Activated naive CD4-positive, alpha-beta T cell treated with anti-CD3 and anti-CD28 coated beads, Interleukin-2, amount 50 U/mL, for 24 hours (primary cell): ENCODE data around the gene REEP3.
"Not testable (repeated sequence)": the region's sequence is repeated elsewhere in the genome, so short reads cannot be mapped to it uniquely, and the experiment has no call there.

Experiments used
- H3K27ac Mint-ChIP-seq: one replicate; pipeline ENCODE4 v1.8.0; 2021; ENCODE audit warnings: mild to moderate bottlenecking, mixed read lengths
- H3K27me3 Mint-ChIP-seq: one replicate; pipeline ENCODE4 v1.8.0; 2021; ENCODE audit warnings: mixed read lengths
- H3K36me3 Mint-ChIP-seq: one replicate; pipeline ENCODE4 v1.8.0; 2021; ENCODE audit warnings: mixed read lengths
- H3K4me1 Mint-ChIP-seq: one replicate; pipeline ENCODE4 v1.8.0; 2021; ENCODE audit warnings: mixed read lengths
- H3K4me3 Mint-ChIP-seq: one replicate; pipeline ENCODE4 v1.8.0; 2021; ENCODE audit warnings: mild to moderate bottlenecking, mixed read lengths
- H3K9me3 Mint-ChIP-seq: one replicate; pipeline ENCODE4 v1.8.0; 2021; ENCODE audit warnings: mixed read lengths

The REEP3 gene

DNA sequence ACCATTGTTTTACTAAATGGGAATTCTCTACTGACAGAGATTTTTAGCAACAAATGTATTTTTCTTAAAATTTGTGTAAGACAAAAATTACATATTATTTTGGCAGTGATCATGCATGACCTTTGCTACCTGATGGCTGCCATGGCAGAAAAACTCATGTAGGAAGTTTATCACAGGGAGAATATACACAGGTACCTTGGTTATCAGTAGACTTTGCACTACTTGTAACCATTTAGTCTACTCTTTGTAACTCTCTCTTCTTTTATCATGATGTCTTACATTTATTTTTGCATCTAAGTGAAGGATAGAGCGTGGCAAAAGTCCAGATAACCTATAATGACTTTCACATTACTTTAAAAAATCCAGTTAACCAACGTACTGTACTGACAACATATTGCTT is 34.1 kb downstream of the REEP3 start:
- H3K27ac Mint-ChIP-seq, result no peak overlapping the region
- peaks cover 26% of the 10 kb centered on the region for H3K4me1 Mint-ChIP-seq
- H3K9me3 Mint-ChIP-seq, result no peaks in the 10 kb centered on the region
- H3K27me3 Mint-ChIP-seq, result no peaks in the 10 kb centered on the region
- H3K36me3 Mint-ChIP-seq, result no peaks in the 10 kb centered on the region
- no peak overlapping the region for H3K4me3 Mint-ChIP-seq

DNA sequence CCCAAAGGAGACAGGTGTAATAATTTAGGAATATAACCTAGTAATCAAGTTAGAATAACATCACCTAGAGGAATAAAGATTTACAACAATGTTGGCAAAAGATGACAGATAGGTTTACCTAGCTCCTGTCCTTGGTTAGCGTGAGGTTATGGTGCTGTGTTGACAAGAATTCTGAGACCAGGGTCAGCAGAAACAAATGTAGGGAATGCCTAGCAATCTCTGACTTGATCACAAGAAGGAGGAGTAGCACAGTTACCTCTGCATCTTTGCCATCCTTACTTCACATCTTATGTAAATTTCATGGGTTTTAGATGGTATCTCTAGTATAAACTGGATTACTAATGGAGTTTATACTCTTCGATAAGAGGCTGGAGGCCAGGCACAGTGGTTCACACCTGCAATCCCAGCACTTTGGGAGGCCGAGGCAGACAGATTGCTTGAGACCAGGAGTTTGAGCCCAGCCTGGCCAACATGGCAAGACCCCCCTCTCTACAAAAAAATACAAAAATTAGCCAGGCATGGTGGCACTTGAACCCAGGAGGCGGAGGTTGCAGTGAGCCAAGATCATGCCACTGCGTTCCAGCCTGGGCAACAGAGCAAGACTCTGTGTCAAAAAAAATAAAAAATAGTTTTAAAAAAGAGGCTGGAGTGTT is 37.1 kb downstream of the REEP3 start:
- no peaks in the 10 kb centered on the region for H3K9me3 Mint-ChIP-seq
- H3K36me3 Mint-ChIP-seq, result no peaks in the 10 kb centered on the region
- H3K27me3 Mint-ChIP-seq, result no peaks in the 10 kb centered on the region
- no peak overlapping the region for H3K4me3 Mint-ChIP-seq
- no peak overlapping the region for H3K27ac Mint-ChIP-seq
- H3K4me1 Mint-ChIP-seq, result peaks cover 21% of the 10 kb centered on the region

DNA sequence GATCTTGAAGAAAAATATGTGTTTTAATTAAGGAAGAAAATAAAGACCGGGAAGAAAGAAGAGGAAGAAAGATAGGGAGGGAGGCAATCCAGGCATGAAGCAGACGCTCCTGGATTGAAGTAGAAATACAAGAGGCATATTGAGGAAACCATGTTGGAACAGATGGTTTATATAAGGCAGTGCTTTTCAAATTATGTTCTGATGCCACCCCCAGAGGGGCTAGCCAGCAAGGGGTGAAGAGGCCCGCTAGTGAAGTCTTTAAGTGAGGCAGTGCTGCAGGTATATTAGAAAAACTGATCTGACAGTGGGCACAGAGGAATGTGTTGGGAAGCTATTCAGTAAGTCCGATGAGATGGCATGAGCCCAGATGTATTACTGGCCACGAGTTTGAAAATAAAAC is 40.1 kb downstream of the REEP3 start:
- no peak overlapping the region for H3K27ac Mint-ChIP-seq
- no peaks in the 10 kb centered on the region for H3K36me3 Mint-ChIP-seq
- H3K4me1 Mint-ChIP-seq, result peaks cover 5% of the 10 kb centered on the region
- H3K4me3 Mint-ChIP-seq, result no peak overlapping the region
- no peaks in the 10 kb centered on the region for H3K9me3 Mint-ChIP-seq
- H3K27me3 Mint-ChIP-seq, result no peaks in the 10 kb centered on the region

DNA sequence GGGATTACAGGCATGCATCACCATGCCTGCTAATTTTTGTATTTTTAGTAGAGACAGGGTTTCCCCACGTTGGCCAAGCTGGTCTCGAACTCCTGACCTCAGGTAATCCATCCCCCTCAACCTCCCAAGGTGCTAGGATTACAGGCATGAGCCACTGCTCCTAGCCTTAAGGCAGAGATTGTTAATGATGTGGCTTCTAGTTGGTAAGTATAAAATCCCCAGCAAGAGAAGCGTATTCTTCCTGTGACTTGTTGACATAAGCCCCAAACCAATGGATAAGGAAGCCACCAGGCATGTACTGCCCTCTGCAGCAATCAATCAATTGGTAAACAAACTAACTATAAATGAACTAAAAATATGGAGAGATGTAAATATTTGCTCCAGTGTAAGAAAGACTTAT is 41.2 kb downstream of the REEP3 start:
- Mint-ChIP-seq H3K27ac (no peak overlapping the region), H3K36me3 (peaks cover 2% of the 10 kb centered on the region), H3K4me3 (no peak overlapping the region), H3K4me1 (peaks cover 5% of the 10 kb centered on the region), H3K27me3 (no peaks in the 10 kb centered on the region), H3K9me3 (no peaks in the 10 kb centered on the region)

DNA sequence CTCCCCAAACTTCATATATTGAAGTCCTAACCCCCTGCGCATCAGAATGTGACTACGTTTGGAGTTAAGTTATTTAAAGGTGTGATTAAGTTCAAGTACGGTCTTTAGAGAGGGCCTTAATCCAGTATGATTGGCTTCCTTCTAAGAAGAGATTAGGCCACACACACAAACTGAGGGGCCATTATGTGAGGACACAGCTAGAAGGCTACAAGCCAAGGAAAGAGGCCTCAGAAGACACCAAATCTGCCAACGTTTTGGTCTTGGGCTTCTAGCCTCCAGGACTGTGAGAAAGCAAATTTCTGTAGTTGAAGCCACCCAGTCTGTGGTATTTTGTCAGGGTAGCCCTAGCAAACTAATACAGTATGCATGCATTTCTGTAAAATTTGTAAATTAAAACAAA is 41.7 kb downstream of the REEP3 start:
- Mint-ChIP-seq H3K9me3 (no peaks in the 10 kb centered on the region), H3K36me3 (peaks cover 5% of the 10 kb centered on the region), H3K4me1 (peaks cover 5% of the 10 kb centered on the region), H3K27me3 (no peaks in the 10 kb centered on the region), H3K27ac (no peak overlapping the region), H3K4me3 (no peak overlapping the region)

DNA sequence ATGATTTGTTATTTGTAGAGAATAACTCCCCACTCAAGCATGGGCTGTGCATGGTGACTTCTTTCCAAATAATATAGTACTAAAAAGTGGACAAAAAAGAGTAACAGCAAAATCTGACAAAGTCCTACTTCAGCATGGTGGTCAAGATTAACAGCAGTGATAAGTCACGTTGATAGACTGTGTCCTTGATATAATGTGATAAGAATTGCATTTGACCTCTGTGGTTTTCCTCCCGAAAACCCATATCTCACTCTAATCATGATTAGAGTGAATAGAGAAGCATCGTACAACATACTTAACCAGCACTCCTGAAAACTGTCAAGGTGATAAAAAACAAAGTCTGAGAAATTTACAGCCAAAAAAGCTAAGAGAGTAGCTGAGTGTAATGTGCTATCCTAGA is 42.4 kb downstream of the REEP3 start:
- Mint-ChIP-seq H3K27me3 (no peaks in the 10 kb centered on the region), H3K27ac (no peak overlapping the region), H3K4me3 (no peak overlapping the region), H3K9me3 (no peaks in the 10 kb centered on the region), H3K4me1 (peaks cover 5% of the 10 kb centered on the region), H3K36me3 (peaks cover 5% of the 10 kb centered on the region)

DNA sequence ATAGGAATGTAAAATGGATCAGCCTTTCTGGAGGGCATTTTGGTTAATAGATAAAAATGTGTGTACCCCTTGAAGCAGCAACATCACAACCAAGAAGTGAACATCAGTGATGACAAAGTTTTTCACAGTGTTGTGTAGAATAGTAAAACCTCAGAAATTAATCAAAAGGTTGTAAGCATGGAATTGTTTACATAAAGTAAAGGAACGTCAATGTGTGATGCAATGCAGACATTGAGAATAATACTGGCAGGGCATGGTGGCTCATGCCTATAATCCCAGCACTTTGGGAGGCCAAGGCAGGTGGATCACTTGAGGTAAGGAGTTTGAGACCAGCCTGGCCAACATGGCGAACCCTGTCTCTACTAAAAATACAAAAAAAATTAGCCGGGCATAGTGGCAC is 43.5 kb downstream of the REEP3 start:
- not testable (repeated sequence) for H3K4me3 Mint-ChIP-seq, H3K27me3 Mint-ChIP-seq, H3K4me1 Mint-ChIP-seq, H3K27ac Mint-ChIP-seq, H3K9me3 Mint-ChIP-seq, H3K36me3 Mint-ChIP-seq

DNA sequence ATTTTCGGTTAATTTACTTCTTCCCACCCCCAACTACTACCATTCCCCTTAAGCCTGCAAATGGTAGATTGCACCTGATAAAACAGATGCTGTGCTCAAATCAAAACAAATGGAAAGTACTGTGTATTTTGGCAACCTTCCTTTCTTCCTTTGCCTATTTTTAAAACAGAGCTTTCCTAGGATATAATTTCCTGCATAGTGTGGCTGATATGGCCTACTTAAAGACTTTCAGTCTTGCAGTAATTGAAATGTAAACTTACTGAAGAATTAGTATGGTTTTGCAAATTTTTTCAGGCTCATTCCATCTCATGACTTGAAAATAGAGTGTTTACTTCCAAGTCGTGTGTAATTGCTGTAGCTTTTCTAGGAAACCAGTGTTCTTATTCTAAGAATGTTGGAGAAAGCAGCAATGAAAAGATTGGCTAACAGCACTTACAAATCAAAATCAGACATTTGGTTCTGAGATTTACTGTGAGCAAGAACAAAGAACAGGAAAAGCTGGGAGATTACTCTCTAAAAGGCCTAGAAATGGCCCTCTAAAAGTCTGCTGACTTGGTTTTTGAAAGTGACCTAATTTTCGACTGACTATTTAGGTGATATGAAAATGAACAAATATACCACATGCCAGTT is 52.0 kb downstream of the REEP3 start:
- peaks cover 33% of the 10 kb centered on the region for H3K4me1 Mint-ChIP-seq
- no peaks in the 10 kb centered on the region for H3K27me3 Mint-ChIP-seq
- peaks cover 10% of the 10 kb centered on the region for H3K36me3 Mint-ChIP-seq
- H3K27ac Mint-ChIP-seq, result peak overlapping the region; percentile 88
- no peaks in the 10 kb centered on the region for H3K9me3 Mint-ChIP-seq
- H3K4me3 Mint-ChIP-seq, result peak overlapping the region; percentile 36

DNA sequence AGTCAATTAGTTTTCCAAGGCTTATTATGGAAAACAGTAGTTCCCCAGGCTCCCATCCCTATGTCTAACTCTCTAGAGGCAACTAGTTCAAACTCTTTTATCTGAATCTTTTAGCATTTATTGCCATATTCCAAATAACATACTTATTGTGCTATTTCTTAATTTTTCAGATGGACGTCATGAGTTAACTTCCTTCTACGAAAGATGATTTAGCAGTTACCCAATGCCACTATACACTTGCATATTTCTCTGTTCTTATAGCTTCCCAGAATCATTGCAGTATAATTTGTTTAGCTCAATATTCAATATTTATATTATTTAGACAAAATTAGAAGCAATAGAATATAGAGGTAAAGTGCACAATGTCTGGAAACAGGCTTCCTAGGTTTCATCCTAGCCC is 52.8 kb downstream of the REEP3 start:
- Mint-ChIP-seq H3K36me3 (peaks cover 10% of the 10 kb centered on the region), H3K4me3 (no peak overlapping the region), H3K27ac (no peak overlapping the region), H3K4me1 (peaks cover 33% of the 10 kb centered on the region), H3K27me3 (no peaks in the 10 kb centered on the region), H3K9me3 (no peaks in the 10 kb centered on the region)

DNA sequence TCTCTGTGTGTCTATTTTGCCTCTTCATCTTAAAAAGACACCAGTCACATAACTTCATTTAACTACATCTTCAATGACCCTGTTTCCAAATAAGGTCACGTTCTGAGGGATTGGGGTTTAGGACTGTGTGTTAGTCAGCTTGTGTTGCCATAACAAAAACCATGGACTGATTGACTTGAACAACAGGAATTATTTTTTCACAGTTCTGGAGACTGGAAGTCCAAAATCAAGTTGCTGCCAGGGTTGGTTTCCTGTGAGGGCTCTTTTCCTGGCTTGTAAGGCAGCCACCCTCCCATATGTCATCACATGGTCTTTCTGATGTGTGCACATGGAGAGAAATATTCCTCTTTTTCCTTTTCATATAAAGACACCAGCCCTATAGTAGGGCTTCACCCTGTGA is 55.3 kb downstream of the REEP3 start:
- H3K4me1 Mint-ChIP-seq, result peaks cover 33% of the 10 kb centered on the region
- no peak overlapping the region for H3K4me3 Mint-ChIP-seq
- H3K27ac Mint-ChIP-seq, result no peak overlapping the region
- H3K9me3 Mint-ChIP-seq, result no peaks in the 10 kb centered on the region
- peaks cover 7% of the 10 kb centered on the region for H3K36me3 Mint-ChIP-seq
- H3K27me3 Mint-ChIP-seq, result no peaks in the 10 kb centered on the region

DNA sequence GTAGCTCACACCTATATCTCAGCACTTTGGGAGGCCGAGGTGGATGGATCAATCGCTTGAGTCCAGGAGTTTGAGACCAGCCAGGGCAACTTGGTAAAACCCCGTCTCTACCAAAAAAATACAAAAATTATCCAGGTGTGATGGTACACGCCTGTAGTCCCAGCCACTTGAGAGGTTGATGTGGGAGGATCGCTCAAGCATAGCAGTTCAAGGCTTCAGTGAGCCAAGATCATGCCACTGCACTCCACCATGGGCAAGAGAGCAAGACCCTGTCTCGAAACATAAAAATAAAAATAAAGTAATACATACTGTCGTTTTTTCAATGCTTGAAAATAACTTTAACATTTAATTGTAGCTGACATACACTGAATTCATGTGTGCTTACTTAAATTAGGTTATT is 57.3 kb downstream of the REEP3 start:
- Mint-ChIP-seq H3K27ac (no peak overlapping the region), H3K36me3 (peaks cover 9% of the 10 kb centered on the region), H3K4me3 (no peak overlapping the region), H3K4me1 (peaks cover 20% of the 10 kb centered on the region), H3K9me3 (no peaks in the 10 kb centered on the region), H3K27me3 (no peaks in the 10 kb centered on the region)

DNA sequence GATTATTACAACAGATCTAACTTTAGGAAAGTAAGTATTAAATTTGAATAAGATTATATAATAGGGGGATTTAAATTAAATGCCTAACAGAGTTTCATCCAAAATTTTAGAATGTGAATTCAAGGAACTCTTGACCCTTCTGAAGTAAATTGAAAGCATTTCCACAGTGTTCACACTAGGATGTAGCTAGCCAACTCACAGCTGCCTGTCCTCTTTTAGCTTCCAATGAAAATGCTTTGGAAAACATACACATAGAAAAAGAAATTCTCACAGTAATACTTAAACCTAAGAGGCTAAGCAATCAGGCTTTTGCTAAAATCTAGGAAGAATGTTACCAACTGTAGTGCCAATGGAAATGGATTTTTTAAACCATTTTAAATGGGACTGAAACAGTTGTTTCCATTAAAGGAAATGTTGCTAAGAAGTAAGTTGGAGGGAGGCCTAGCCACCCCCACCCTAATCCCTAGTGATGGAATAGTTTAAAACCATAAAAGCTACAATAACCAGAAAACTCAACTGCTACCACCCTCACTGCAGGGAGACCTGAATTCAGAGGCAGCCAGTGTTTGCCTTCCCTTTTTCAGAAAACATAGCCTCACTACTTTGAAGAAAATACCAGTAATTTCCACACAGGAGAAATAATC is 58.3 kb downstream of the REEP3 start:
- Mint-ChIP-seq H3K27me3 (no peaks in the 10 kb centered on the region), H3K4me3 (no peak overlapping the region), H3K4me1 (peaks cover 13% of the 10 kb centered on the region), H3K36me3 (peaks cover 9% of the 10 kb centered on the region), H3K9me3 (no peaks in the 10 kb centered on the region), H3K27ac (no peak overlapping the region)

DNA sequence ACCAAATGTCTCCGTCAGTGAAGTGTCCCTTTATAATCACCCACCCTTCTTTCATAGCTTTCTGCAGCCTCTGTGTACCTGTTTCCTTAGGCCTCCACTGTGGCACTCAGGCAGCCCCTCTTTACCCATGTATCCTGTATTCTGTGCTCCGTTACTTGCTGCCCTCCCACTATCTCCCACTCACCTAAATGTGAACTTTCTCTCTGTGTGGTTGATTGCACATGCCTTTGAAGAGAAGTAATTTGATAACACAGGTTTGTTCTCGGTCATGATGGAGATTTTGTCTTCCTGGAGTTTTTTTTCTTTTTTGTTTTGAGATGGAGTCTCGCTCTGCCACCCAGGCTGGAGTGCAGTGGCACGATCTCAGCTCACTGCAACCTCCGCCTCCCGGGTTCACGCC is 61.5 kb downstream of the REEP3 start:
- Mint-ChIP-seq H3K27ac (no peak overlapping the region), H3K27me3 (no peaks in the 10 kb centered on the region), H3K4me1 (no peaks in the 10 kb centered on the region), H3K9me3 (no peaks in the 10 kb centered on the region), H3K4me3 (no peak overlapping the region), H3K36me3 (peaks cover 2% of the 10 kb centered on the region)

DNA sequence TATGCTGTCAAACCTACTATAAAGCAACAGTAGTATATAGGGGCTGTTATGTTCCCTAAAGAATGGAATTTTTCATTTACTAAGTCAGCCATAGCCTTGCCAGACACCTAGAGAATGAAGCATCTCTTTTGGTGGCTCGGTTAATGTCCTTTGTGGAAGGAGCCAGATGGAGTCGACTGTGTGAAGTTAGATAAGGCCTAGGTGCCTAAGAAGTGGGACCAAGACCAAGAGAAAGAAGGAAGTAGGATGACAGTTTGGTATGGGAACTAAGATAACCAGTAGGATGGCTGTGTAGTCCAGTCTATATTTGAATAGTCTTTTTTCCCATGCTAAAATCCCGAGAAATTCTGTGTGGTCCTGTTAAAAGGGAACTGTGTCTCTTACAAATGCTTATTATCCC is 62.2 kb downstream of the REEP3 start:
- Mint-ChIP-seq H3K9me3 (no peaks in the 10 kb centered on the region), H3K4me1 (no peaks in the 10 kb centered on the region), H3K27ac (no peak overlapping the region), H3K4me3 (no peak overlapping the region), H3K27me3 (no peaks in the 10 kb centered on the region), H3K36me3 (peaks cover 2% of the 10 kb centered on the region)

DNA sequence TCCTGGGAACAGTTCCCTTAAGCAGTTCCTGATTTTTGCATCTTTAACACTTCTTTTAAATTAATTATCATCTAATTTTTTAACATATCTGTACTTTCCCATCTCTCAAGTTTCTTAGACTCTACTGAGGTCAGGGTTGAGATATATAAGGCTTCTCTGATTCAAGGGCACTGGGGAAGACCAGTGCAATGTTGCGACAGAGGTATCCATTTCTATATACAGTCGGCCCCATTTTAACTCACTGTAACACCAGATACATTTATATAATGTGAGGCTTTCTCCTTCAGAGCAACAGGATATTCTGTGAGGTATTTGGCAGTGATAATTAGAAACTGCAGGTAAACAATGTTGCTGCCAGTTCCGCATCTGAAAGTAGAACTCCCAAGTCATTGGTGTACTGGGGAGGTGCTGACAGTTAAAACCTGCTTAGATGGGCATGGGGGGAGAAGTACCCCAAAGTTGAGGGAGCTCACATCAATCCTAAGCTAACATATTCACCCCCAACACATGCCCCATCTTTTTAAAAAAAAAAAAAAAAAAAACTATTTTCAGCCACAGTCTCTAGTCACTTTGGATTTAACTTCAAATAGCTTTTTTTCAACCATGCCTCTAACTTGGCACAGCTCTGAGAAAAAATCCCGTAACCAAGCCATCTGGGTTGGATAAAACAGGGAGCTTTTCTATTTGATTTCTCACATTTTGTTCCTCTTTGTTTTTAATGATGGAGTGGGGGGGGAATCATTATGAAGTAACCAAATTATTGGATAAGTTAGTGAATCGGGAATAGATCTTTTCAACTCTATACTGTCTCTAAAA is 62.9 kb downstream of the REEP3 start:
- no peak overlapping the region for H3K4me3 Mint-ChIP-seq
- H3K36me3 Mint-ChIP-seq, result peaks cover 2% of the 10 kb centered on the region
- H3K4me1 Mint-ChIP-seq, result no peaks in the 10 kb centered on the region
- no peaks in the 10 kb centered on the region for H3K9me3 Mint-ChIP-seq
- no peak overlapping the region for H3K27ac Mint-ChIP-seq
- no peaks in the 10 kb centered on the region for H3K27me3 Mint-ChIP-seq

DNA sequence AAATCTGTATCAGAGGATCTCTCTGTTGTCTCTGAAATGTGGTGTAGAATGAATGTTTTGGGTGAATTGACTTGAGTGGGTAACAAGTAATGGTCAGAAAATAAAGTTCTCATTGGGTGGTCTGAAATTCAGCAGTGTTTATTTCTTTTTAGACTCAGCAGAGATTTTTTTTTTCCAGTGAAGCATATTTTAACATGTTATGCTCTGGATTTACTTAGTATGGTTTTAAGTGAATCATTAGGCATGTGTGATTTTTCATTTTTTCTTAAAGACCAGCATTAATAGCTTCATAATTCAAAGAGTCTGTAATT is 63.5 kb downstream of the REEP3 start:
- Mint-ChIP-seq H3K4me3 (no peak overlapping the region), H3K9me3 (no peaks in the 10 kb centered on the region), H3K27ac (no peak overlapping the region), H3K4me1 (no peaks in the 10 kb centered on the region), H3K36me3 (peaks cover 2% of the 10 kb centered on the region), H3K27me3 (no peaks in the 10 kb centered on the region)
